ENCODE measurements around the gene SORL1.
"Not testable (repeated sequence)": the region's sequence is repeated elsewhere in the genome, so short reads cannot be mapped to it uniquely, and the experiment has no call there.

The SORL1 gene

DNA sequence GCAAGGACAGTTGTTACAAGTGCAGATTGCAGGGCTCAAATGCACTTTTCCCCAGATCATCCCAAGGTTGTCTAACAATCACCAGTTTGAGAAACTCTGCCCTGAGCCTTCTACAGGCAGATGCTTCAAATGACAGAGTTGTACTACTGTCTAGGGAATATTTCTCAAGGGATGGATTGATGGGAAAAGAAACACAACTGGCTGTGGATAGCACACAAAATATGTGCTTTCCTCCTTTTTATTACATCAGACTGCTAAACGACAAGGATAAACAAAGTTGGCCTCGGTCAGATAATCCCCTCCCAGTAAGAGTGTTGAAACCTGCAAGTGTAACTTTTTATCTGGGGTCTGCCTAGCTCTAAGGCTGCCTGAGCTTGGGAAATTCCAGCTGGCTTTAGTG is 47.3 kb downstream of the SORL1 start:
- FAIRE-seq (no peak), DNase-seq (ENCODE audit: low spot score) (no peak)

DNA sequence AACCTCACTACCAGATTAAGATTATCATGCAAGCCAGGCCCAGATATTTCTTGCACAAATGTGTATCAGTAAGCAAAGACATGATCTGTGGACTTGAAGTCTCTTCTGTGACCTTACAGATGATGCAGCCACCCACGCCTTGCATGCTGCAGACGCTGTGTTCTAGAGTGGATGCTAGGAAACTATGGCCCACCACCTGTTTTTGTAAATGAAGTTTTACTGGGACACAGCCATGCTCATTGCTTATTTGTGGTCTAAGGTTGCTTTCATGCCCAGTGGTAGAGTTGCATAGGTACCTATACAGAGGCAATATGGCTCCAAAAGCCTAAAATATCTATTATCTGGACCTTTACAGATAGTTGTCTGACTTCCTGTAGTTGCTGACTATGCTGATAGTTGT is 48.2 kb downstream of the SORL1 start:
- no peak for FAIRE-seq
- no peak for DNase-seq (ENCODE audit: low spot score)

DNA sequence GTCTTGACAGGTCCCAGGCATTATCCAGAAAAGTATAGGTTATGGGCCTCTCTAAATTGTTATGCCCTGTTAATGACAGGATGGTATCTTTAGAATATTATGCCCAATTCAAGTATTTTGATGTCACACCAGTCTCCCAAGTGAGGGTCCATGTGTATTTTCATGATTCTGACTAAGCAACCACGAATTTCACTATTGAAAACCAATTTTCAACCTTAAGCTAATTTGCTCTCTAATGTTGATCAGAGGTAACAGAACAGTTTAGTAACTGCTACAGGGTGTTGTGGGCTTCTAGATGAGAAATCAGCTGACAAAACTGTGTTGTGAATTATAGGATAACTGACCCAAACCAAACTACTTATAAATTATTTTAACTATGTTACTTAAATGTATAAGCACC is 48.6 kb downstream of the SORL1 start:
- FAIRE-seq (no peak), DNase-seq (ENCODE audit: low spot score) (no peak)

DNA sequence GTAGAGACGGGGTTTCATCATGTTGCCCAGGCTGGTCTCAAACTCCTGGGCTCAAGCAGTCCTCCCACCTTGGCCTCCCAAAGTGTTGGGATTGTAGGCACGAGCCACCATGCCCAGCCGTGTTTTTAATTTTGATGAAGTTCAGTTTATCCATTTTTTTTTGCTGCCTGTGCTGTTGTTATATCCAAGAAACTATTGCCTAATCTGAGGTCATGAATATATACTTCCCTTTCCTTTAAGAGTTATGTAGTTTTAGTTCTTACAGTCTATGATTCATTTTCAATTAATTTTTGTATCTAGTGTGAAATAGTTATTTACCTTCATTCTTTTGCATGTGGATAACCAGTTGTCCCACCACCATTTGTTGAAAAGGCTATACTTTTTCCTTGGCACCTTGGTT is 50.9 kb downstream of the SORL1 start:
- no peak for FAIRE-seq
- DNase-seq (ENCODE audit: low spot score) = no peak

DNA sequence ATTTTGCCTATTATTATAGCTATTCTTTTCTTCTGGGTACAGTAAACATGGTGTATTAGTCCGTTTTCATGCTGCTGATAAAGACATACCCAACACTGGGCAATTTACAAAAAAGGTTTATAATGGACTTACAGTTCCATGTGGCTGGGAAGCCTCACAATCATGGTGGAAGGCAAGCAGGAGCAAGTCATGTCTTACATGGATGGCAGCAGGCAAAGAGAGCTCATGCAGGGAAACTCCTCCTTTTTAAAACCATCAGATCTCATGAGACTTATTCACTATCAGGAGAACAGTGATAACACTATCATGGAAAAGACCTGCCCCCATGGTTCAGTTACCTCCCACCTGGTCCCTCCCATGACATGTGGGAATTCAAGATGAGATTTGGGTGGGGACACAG is 54.1 kb downstream of the SORL1 start:
- FAIRE-seq; DNase-seq (ENCODE audit: low spot score): not testable (repeated sequence)

DNA sequence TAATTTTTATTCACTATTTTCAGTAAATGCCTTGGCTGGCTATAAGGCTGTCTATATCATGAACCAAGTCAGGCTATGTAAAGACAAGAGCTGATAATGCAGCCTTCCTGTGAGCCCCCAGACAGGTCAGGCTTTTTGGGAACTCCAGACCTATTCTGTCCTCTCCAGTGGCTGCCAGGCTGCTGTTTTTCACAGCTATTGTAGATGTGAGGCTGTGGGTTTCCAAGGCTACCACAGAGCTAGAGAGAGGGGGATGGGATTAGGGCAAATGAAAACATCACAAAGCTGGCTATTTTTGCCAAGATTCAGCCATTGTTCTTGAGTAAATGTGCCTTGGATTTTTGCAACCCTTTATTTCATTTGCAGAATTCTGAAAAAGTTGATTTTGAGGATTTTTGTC is 56.3 kb downstream of the SORL1 start:
- FAIRE-seq (no peak), DNase-seq (ENCODE audit: low spot score) (no peak)

DNA sequence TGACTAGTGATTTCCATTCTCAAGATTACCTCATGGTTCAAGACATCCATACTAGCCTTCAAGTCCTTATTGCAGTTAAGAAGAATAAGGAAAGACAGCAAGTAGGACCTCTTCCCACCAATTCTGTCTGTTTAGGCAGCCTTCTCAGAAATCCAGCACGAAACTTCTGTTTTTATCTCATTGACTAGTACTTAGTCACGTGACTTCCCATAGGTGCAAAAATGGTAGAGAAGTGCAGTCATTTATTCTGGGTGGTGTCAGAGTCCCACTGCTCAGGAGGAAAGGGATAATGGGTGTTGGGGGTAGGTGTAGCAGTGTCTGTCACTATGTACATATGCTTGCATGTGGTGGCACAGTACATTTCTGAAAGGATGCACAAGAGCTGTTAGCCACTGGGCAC is 58.3 kb downstream of the SORL1 start:
- FAIRE-seq = no peak
- no peak for DNase-seq (ENCODE audit: low spot score)

DNA sequence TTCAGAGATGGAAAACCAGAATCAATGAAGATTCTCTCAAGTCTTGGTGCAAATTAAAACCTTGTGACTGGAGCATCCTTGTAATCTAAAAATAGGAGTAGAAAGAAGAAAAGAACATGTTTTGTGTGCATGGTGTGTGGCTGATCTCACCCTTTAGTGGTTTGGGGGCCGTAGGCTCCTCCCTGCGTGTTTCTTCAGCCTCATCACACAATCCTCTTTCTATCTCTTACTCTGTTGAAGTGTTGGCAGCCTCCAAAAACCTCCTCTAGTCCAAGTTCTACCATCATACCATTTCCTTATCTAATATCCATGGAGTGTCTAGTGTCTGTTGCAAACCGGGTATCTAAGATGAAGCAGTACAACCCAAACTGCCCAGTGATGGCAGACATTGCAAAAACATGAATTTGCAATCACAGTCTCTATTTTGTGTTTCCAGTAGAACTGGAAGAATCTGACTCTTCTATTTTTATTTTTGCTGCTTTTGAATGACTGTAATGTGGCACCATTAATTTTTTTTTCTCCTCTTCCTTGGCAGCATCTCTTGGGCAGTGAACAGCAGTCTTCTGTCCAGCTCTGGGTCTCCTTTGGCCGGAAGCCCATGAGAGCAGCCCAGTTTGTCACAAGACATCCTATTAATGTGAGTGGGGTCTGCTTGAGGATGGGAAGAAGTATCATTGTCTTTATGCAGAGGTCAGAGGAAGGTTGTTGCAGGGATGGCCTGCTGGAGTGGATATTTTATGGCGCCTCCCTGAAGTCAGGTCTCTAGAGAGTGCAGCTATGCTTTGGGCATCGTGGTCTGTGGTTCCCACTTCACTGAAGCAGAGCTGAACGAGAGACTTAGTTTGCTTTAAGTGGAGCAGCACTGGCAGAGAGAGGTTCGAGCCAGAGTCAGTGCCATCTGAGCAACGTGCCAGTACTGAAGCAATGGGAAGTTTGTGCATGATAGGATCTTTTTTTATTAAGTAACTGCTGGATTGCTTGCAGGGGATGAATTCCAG is 60.7 kb downstream of the SORL1 start:
- DNase-seq (ENCODE audit: low spot score) (no peak), FAIRE-seq (no peak)

DNA sequence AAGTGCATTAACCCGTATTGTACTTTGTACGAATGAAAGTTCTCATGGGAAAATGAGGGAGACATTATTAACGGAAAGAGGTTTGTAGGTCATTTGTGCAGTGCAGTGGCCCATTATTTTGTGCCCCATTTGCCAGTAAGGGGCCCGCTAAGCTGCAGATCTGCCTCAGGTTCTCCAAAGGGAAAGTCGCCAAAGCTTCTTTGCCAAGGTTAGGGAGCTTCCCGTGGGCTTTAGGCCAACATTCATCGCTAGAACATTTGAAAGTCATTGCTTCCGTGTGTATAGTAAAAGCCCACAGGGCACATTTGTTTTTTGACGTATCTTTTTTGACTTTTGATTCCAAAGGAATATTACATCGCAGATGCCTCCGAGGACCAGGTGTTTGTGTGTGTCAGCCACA is 61.7 kb downstream of the SORL1 start:
- FAIRE-seq (no peak), DNase-seq (ENCODE audit: low spot score) (no peak)

DNA sequence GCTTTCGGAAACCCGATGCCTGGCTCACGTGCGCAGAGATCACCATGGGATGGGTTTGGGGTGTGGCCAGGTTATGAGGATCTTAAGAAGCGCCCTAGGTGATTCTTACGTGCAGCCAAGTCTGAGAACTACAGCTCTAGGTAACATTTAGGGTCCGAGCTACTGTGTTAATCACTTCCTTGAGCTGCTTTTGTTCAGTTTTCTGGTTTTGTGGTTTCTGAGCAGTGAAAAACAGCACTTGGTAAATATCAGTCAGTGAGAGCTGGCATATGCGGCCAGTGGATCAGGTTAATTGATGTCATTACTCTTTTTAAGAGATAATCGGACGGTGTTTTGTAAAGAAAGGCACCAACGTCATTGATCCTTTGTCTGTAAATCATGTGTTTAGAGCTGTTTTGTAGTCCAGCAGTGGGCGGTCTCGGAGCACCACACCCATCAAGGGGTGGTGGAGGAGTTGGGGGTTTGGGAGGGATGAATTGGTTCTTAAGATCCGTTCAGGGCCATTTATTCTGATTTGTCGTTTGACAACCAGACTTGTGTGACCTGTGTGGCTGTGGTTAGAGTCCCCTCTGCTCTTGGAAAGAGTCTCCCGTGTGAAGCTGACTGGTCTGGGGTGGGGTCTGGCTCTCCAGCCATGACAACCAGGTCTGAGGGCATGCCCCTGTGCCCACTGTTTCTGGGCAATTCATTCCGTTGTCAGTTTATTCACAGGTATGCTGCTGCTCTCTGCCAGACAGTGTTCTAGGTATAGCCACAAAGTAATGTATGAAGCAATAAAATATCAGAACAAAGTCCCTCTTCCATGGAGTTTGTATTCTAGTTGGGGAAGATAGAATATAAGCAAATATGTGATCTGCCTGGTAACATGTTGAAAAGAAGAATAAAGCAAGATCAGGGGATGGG is 62.6 kb downstream of the SORL1 start:
- FAIRE-seq = no peak
- DNase-seq (ENCODE audit: low spot score) = no peak

DNA sequence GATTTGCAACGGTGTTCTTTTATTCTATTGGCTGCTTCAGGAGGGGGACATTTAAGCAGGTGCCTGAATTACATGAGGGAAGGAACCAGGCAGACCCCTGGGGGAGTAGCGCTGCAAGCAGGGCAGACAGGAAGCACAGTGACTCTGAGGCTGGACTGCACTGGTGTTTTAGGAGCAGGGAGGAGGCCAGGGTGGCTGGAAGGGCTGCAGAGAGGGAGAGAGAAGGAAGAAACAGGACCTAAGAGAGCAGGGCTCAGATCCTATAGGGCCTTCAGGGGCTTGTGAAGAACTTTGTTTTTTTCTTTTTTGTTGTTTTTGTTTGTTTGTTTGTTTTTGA is 63.2 kb downstream of the SORL1 start:
- DNase-seq (ENCODE audit: low spot score) = no peak
- no peak for FAIRE-seq

DNA sequence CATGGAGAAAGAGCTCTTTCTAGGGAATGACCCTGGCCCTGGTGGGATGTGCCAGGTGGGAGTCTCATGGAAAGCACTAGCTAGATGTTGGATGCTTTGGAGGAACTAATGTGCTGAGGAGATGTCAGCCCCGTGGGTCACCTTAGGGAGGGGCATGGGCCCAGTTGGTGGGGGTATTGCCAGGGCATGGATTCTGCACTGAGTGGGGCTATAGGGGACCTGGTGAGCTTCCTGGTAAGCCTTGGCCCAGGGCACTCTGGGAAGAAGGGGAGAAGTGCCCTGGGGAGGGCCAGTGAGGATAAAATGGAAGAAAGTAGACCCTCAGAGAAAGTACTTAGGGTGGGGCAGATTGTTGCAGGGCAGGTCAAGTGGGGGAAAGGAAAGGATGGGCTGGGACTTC is 65.9 kb downstream of the SORL1 start:
- FAIRE-seq (no peak), DNase-seq (ENCODE audit: low spot score) (no peak)

DNA sequence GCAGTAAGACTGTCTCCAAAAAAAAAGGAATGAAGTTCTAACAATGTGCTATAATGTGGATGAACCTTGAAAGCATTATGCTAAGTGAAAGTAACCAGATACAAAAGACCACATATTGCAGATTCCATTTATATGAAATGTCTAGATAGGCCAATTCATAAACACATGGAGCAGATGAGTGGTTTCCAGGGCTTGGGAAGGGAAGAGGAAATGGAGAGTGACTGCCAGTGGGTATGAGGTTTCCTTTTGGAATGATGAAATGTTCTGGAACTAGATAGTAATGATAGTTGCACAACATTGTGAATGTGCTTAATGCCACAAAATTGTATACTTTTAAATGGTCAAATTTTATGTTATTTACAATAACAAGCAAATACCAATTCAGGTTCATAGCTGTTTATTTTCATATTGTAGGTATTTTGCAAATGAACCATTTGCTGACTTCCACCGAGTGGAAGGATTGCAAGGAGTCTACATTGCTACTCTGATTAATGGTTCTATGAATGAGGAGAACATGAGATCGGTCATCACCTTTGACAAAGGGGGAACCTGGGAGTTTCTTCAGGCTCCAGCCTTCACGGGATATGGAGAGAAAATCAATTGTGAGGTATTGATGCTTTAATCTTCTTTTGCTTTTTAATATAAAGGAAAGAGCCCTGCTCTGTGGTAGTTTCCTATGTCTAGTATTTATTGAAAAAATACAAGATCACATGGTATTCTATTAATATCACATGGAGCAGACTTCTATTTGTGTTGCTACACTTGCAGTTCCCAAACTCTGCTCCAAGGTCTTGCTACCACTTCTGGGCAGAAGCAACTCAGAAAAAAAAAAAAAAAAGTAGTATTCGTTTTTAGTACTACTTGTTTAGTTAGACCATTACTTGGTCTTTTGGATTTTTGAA is 68.4 kb downstream of the SORL1 start:
- FAIRE-seq = no peak
- no peak for DNase-seq (ENCODE audit: low spot score)

DNA sequence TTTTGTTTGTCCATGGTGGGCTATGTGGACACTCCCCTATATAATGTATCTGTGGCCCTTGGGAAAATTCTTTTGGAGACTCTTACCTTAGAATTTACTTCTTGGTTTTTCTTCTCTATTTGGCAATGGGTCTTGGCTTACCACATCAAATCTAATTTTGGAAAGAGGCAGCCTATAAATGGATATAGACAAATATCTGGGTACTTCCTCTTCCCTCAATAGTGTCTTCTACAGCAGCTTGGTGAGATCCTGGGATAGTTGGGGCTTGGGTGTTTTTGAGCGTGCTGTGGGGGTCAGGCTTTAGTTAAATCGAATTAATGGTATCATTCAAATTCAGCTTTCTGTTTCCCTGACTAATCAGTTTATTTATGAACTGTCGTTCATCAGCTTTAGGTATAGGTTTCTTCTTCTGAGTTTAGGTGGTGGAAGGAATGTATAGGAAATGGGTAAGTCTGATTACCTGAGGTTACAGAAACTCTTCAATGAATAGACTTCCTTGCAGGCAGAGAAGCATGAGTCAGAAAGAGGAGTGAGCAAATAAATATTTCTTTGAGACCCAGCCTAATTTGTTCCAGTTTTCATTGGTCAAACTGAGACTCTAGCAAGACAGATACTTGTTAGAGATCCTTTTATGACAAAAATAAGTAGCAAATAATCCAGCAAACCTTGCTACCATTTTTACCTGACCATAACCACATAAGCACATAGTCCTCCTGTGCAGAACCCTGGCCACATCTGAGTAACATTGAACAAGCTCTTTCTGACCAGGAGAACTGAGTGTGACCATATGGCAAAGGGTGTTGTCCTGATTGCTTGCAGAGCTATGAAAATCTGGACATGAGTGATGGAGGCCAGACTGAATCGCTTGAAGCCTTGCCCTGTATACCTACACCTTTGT is 69.3 kb downstream of the SORL1 start:
- no peak for DNase-seq (ENCODE audit: low spot score)
- no peak for FAIRE-seq

DNA sequence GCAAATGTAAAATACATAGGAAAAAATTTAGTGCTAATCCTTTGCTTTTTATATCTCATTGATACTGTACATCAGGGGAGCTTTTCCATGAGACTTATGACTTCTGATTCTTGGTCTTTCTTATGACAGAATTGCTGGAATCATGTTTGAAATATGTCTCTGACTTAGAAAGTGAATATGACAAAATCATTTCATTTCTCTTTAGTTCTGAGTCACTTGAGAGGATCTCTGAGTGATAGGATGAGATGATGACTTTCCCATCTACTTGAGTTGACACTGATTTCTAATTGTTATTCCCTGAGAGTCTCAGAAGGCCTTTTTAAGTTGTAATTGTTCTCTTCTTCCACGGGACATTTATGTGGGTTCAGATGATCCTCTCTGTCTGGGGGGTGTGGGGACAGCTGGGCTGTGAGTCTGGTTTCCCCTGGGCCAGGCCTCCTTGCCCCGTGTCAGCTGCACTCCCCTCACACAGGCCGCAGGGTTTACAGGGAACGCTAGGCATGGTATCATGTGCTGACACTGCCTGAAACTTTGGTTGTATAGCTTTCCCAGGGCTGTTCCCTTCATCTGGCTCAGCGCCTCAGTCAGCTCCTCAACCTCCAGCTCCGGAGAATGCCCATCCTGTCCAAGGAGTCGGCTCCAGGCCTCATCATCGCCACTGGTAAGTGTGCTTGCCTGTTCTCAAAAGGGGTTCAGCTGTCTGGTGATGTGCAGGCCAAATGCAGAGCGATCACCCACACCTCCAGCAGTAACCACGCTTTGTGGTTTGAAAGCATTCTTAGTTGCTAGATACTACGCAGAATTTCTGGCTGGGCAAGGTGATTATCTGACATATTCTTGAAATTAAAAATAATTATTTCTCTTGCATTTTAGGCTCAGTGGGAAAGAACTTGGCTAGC is 70.2 kb downstream of the SORL1 start:
- FAIRE-seq (no peak), DNase-seq (ENCODE audit: low spot score) (no peak)

DNA sequence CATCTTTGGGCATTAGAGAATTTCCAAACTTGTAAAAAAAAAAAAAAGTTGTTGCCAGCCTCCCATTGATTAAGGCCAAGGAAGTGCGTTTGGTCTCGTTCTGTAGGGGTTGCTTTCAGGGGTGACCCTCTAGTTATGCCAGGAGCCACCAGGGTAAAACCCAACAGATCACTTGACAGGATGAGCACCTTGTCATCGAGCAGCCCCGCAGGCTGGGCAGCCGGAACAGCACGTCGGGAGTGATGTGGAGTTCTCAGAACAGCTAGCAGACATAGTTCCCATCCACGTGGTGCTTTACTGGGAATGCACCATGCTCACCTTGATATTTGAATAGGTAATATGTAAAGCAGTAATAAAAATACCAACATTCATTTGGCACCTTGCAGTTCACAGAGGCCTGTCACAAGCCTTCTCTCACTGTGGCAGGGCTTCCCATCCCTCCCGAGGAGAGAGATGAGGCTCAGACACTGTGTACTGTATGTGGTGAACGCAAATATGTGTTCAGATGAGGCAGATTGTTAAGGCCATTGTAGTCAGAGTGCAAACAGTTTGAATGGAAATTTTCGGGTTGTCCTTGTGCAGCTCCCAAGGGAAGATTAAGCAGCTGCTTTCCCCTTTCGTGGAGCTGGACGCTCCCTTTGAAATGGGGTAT is 71.6 kb downstream of the SORL1 start:
- no peak for DNase-seq (ENCODE audit: low spot score)
- no peak for FAIRE-seq

DNA sequence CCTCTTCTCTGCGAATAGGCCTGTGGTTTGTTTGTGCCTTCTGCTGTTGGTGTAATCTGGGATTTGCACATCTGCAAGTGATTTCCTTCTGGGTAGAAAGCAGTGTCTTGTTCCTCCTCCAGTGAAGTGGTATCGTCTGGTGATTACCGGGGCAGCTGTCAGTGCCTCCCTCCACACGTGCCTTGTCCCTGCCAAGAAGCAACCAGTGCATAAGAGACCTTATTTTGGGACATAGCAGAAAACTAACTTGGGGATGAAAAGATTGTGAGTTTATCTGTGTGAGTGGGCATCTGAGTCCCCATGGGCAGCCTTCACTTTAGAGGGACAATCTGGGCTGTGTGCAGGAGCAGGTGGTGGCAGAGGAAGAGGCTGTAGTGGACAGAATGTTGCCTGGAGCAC is 72.1 kb downstream of the SORL1 start:
- FAIRE-seq (no peak), DNase-seq (ENCODE audit: low spot score) (no peak)

DNA sequence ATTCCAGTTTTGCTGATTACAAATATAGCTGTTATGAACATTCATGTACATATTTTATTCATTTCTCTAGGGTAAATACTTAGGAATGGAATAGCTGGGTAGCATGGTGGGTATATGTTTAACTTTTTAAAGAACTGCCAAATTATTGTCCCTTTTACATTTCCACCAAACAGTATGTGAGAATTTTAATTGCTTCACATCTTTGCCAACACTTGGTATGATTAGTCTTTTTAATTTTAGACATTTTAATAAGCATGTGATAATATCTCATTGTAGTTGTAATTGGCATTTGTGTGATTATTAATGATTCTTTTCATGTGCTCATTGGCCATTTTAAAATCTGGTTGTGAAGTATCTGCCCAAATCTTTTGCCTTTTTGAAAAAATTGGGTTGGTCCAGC is 73.3 kb downstream of the SORL1 start:
- no peak for FAIRE-seq

DNA sequence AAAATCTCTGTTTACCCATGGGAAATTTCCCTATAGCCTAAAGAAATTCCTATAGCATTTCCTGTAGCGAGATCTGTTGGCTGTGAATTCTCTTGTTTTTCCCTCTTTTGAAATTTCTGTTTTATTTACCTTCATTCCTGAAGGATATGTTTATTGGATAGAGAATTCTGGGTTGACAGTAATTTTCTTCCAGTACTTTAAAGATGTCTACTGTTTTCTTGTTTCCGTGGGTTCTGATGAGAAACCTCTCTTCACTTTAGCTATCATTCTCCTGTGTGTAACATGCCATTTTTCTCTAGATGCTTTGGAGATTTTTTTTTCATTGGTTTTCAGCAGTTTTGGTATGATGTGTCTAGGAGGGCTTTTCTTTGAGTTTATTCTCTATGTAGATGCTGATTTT is 78.1 kb downstream of the SORL1 start:
- no peak for DNase-seq (ENCODE audit: low spot score)
- no peak for FAIRE-seq

More for the DNA sequence above, 73.3 kb downstream of the SORL1 start:
- DNase-seq (ENCODE audit: low spot score) = no peak
